ENCODE results near the gene CREBRF.
"Not testable (repeated sequence)": the region's sequence is repeated elsewhere in the genome, so short reads cannot be mapped to it uniquely, and the experiment has no call there.

Gene CREBRF, protein sequence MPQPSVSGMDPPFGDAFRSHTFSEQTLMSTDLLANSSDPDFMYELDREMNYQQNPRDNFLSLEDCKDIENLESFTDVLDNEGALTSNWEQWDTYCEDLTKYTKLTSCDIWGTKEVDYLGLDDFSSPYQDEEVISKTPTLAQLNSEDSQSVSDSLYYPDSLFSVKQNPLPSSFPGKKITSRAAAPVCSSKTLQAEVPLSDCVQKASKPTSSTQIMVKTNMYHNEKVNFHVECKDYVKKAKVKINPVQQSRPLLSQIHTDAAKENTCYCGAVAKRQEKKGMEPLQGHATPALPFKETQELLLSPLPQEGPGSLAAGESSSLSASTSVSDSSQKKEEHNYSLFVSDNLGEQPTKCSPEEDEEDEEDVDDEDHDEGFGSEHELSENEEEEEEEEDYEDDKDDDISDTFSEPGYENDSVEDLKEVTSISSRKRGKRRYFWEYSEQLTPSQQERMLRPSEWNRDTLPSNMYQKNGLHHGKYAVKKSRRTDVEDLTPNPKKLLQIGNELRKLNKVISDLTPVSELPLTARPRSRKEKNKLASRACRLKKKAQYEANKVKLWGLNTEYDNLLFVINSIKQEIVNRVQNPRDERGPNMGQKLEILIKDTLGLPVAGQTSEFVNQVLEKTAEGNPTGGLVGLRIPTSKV

DNA sequence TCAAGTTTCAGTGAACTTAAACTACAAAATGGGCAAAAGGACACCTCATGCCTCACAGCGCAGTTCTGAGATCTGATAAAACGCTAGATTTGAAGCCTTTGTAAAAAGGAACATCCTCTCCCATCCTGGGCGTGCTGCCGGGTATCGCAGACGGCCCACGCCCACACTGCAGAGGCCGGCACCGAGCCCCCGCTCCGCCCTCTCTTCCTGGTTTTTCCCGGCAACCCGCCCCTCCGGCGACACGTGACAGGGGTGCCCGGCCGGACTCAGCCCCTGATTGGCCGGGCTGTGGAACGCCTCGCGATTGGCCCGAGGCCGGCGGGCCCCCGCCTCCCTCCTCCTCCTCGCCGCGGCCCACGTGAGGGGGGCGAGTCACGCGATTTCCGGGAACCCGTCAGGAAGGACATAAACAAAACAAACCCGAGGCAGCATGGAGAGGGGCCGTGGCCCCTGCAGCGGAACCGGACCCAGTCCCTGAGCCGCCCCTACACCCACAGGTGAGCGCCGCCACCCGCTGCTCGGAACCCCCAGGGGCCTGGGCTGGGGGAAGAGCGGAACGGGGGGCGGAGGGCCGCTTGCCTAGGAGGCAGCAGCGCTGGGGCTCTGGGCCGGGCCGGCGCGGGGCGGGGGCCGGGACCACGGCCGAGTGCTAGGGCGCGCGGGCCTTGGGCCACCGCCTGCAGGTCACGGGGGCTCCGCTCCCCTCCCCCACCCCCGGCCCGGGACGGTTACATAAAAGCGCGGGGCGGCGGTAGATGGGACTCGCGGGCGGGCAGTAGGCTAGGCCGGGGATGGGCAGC lies at the start of gene CREBRF:
TSS of gene CREBRF (plus strand) at position 370 of the 800 bp plus-strand sequence. CDS start 24,424 bp downstream, outside the sequence.
- peak; percentile 94 for DNase-seq (ENCODE audit: low read depth)

DNA sequence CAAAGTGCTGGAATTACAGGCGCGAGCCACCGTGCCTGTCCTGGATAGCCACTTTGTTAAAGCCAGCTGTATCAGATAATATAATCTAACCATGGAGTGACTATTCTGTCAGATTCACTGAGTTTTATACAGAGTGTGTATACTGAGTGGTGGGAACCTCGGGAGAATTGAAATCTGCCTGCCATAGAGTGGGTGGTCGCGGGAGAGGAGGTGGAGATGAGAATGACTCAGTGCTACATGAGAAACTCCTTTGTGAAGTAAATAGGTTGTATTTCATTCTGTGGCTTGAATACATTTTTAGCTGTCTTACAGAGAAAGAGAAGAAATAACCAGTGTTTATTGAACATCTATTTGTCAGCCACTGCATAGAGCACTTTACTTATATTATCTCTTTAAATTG lies 46.1 kb upstream of the CREBRF start:
- no peak for DNase-seq (ENCODE audit: low read depth)

DNA sequence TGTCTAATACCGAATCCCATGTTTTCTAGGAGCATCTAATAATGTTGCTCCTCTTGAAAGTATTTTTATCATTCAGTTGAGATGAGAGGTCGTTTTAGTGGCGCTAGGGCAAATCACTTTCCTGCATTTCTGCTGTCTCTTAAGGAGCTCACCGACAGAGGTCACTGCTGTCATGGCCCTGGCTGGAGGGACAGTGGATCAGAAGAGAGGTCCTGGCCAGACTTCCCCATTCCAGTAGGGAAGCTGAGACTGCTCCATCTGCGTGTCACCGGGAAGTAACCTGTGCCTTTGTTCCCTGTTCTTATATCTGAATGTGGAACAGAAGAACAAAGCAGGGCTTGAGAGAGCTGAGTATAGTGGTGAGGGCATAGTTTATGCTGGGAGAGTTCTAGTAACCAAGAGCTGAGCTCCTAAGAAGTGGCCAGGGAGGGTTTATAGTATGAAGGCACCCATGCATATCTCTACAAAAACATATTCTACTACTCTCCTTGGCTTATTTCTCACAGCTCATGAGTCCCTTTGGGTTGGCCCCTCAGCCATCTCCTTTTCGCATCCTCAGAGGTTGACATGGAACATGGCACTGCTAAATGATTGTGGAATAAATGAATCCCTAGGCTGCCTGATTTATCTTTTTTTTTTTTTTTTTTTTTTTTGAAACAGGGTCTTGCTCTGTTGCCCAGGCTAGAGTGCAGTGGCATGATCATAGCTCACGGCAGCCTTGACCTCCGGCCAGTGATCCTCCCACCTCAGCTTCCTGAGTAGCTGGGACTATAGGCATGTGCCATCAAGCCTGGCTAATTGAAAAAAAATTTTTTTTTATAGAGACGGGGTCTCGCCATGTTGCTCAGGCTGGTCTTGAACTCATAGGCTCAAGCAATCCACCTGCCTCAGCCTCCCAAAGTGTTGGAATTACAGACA lies 45.3 kb upstream of the CREBRF start:
- DNase-seq (ENCODE audit: low read depth): no peak

DNA sequence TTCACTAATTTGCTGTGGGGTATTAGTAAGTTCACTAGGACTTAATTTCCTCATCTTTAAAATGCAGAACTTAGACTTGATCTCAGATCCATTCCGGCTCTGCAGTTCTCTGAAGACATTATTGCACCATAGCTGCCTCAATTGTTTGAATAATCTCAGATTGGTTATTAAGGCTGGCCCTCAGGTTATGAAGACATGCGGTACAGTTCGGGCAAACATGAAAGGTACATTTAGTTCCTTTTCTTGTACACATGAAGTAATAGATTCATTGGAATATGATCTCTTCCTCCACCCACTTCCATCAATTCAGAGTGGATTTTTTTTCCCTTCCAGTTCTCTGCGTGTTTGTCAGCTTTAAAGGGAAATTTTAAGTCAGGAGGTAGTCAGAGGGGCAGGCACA lies 44.6 kb upstream of the CREBRF start:
- DNase-seq (ENCODE audit: low read depth): no peak

DNA sequence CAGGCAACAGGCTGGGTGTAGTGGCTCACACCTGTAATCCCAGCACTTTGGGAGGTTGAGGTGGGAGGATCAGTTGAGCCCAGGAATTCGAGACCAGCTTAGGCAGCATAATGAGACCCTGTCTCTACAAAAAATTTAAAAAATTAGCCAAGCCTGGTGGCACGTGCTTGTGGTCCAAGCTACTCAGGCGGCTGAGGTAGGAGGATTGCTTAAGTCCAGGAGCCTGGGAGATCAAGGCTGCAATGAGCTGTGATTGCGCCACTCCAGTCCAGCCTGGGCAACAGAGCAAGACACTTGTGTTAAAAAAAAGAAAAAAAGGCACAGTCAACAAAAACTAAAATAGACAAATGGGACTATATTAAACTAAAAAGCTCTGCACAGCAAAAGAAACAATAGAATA lies 43.3 kb upstream of the CREBRF start:
- no peak for DNase-seq (ENCODE audit: low read depth)

DNA sequence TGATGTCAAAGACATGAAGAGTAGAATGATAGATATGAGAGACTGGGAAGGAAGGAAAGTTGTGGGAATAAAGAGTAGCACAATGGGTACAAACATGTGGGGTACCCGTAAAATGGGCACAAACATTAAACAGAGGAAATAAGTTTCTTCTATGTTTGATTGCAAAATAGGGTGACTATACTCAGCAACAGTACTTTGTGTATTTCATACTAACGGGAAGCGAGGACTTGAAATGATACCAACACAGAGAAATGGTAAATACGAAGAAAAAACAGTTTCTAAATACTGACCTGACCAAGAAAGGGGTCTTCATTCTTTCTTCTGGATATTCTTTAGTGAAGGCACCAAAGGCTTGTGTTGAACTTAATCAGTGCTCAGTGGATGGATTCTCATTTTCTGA lies 41.5 kb upstream of the CREBRF start:
- DNase-seq (ENCODE audit: low read depth): no peak

DNA sequence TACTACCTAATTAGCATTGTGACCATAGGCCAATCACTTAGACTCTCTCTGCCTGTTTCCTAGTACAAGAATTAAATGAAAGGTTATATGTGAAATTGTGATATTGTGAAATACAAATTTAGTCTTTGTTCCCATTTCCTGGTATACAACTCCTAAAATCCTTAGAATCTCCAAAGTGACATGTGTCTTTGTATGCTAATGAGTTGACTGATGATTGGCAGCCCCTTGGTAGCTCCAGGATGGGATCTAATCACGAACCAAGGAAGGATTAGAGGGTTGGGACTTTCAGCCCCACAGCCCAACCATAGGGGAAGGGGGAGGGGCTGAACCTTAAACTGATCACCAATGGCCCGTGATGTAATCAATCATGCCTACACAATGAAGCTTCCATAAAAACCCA lies 41.0 kb upstream of the CREBRF start:
- DNase-seq (ENCODE audit: low read depth): no peak

DNA sequence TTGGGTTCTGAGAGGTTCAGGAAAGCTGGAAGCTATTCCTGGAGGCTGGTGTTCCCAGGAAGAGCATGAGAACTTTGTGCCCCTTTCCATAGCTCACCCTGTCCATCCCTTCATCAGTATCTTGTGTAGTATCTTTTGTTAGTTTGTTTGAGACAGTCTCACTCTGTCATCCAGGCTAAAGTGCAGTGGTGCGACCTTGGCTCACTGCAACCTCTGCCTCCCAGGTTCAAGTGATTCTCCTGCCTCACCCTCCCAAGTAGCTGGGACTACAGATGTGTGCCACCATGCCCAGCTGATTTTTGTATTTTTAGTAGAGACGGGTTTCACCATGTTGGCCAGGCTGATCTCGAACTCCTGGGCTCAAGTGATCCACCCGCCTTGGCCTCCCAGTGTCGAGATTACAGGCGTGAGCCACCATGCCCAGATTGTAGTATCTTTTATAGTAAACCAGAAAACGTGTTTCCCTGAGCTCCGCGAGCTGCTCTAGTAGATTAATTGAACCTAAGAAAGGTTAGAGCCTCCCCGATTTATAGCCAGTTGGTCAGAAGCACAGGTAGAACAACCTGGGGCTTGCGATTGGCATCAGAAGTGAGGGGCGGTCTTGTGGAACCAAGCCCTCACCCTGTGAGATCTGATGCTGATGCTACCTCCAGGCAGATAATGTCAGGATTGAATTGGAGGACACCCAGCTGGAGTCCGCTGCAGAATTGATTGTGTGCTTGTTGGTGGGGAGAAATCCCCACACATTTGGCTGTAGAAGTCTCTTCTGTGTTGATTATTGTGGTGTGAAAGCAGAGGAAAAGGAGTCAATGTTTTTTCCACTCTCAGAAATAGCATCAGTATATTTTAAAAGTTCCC lies 40.3 kb upstream of the CREBRF start:
- no peak for DNase-seq (ENCODE audit: low read depth)

DNA sequence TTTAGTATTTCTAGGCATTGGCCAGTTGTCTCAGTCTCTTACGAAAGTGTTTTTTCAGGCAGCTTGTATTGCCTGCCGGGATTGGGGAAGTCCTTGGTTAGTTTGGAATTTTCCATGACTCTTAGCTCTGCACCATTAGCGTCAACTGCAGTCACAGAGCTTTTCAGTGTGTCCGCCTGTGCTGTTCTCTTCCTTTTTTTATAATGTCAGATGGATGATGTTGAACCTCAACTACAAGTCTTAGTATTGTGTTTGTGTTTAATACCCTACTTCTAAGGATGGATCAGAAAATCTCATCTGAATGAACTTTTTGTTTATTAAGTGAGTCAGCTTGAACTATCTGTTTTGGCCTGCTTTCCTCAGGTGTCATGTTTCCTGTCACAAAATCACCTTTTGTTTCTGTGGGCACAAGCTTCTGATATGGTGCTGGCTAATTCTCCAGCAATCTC lies 39.5 kb upstream of the CREBRF start:
- peak; percentile 86 for DNase-seq (ENCODE audit: low read depth)

DNA sequence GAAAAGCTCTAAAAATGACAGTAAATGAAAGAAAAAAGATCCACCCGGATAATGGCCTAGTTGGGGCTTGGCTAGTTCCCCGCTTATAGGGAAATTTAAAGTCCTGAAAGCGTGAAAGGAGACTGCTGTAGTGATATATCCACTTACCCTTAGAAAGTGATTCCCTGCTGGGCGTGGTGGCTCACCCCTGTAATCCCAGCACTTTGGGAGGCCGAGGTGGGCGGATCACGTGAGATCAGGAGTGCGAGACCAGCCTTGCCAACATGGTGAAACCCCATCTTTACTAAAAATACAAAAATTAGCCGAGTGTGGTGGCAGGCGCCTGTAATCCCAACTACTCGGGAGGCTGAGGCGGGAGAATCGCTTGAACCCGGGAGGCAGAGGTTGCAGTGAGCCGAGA lies 39.1 kb upstream of the CREBRF start:
- DNase-seq (ENCODE audit: low read depth): not testable (repeated sequence)

DNA sequence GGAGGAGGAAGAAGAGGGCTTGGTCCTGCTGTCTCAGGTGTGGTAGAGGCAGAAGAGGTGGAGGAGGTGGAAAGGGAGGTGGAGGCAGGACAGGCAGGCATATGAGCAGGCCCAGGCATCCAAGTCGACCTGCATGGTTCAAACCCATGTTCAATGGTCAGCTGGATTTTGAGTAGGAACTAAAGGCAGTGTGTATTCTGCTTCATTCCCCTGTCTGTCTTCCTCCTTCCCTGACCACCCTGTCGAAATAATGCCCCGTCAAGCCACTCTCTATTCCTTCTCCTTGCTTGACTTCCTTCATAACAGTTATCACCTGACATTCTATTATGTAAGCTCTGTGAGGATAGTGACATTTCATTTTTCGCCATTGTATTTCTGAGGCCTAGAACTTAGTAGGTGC lies 37.8 kb upstream of the CREBRF start:
- no peak for DNase-seq (ENCODE audit: low read depth)

DNA sequence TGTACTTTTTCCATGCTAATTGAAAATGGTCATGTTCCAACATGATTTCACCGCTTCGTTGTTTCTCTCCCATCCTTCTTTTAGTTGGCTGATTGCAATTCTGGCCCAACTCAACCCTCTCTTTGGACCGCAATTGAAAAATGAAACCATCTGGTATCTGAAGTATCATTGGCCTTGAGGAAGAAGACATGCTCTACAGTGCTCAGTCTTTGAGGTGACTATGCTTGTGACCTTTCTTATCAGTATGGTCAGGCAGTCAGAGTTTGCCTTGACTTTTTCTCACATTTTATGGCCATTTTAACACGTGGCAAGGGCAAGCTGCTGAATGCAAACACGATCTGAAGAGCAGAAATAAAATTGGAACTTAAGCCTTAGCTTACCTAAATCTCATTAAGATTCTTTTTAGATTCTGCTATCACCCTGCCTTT lies 36.0 kb upstream of the CREBRF start:
- no peak for DNase-seq (ENCODE audit: low read depth)

DNA sequence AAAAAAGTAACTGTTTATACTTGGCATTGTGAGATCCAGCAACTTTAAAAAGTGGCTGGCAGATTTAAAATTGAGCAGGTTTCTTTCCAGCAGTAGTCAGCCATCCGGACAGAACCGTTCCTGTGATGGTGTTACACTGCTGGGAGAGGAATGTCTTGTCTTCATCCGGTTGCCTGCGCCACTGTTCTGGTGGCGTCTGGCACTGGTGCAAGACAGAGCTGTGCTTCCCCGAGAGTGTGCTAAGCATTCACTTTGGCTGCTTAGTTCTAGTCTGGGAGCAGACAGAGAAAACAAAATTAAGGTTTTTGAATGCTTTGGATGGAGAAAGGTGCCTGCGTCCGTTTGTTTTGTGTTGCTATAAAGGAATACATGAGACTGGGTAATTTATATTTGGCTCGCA lies 35.5 kb upstream of the CREBRF start:
- DNase-seq (ENCODE audit: low read depth): no peak

DNA sequence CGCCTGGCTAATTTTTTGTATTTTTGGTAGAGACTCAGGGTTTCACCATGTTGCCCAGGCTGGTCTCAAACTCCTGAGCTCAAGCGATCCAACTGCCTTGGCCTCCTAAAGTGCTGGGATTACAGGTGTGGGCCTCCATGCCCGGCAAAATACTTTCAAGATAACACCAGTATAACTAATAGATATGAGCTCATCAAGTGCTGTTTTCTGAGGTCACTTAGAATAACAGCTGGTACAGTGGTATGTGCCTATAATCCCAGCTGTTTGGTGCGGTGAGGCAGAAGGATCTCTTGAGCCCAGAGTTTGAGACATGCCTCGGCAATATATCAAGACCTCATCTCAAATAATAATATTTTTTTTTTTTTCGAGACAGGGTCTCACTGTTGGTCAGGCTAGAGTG lies 30.5 kb upstream of the CREBRF start:
- DNase-seq (ENCODE audit: low read depth): no peak

DNA sequence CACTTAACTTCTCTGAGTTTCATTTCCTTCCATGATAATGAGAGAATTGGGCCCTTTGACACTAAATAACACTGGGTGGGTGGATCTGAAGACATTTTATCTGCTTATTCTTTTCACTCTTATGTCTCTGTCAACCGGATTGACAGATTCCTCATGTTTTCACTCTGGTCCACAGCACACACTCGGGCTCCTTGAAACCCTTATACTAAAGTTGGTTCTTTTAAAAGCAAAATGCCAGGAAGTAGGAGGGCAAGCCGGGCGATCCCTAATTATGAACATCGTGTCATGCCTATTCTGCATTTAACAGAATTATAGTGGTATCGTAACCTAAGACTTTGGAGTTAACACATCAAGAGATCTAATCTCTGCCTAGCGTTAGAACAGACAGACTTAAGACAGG lies 28.2 kb upstream of the CREBRF start:
- no peak for DNase-seq (ENCODE audit: low read depth)

DNA sequence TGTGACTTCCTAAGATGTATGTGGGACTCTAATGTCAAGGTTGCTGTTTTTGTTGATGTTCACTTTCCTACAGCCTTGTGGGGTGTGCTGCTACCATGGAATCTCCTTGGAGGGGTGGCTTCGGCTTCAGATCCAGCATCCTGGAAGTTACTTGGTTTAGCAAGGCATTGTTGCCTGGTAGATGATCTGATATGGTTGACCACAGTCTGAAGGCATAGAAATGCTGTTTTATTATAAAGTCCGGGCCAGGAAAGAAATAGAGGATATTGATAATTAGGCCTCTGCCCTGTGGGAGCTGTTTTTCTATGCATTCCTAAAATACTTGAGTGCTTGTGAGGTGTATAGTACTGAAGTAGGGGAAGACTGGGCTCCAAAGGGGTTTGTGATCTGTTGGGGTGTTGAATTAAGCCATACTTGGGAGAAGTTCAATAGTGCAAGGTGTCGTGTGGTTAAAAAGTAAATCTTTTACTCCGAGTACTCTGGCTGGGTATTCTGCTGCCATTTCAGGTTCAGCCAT lies 27.3 kb upstream of the CREBRF start:
- no peak for DNase-seq (ENCODE audit: low read depth)

DNA sequence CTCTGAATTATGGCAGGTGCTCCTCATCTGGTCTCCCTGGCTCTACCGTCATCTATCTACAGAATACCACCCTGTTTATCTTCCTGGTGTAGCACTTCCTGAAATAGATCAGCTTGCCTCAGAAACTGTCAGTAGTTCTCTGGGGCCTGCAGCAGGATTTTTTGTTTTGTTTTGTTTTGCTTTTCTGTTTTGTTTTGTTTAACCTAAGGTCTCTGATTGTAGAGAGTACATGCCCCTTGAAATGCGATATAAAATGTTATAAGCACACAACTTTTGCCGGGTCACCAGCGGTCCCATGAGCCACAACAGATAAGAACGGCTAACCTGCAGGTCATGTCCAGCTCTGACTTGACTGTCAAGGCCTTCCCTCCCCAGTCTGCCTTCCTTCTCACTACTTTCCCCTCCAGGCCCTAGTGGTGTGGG lies 26.6 kb upstream of the CREBRF start:
- no peak for DNase-seq (ENCODE audit: low read depth)

DNA sequence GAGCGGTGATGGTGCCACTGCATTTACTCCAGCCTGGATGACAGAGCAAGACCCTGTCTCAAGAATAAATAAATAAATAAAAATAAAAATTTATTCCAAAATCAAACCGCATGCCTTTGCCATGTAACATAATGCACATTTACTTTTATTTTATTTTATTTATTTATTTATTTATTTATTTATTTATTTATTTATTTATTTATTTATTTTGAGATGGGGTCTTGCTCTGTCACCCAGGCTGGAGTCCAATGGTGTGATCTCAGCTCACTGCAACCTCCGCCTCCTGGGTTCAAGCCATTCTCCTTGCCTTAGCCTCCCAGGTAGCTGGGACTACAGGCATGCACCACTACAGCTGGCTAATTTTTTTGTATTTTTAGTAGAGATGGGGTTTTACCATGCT lies 24.1 kb upstream of the CREBRF start:
- not testable (repeated sequence) for DNase-seq (ENCODE audit: low read depth)

DNA sequence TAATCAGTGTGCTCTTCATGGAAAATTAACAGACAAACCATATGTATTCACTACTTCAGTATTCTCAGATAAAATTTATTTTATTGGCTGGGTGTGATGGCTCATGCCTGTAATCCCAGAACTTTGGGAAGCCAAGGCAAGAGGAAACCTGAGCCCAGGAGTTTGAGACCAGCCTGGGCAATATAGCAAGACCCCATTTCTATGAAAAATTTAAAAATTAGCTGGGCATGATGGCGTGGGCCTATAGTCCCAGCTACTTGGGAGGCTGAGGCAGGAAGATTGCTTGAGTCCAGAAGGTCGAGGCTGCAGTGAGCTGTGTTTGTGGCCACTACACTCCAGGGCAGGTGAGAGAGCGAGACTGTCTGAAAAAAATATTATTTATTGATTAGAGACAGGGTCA lies 23.4 kb upstream of the CREBRF start:
- DNase-seq (ENCODE audit: low read depth): no peak

DNA sequence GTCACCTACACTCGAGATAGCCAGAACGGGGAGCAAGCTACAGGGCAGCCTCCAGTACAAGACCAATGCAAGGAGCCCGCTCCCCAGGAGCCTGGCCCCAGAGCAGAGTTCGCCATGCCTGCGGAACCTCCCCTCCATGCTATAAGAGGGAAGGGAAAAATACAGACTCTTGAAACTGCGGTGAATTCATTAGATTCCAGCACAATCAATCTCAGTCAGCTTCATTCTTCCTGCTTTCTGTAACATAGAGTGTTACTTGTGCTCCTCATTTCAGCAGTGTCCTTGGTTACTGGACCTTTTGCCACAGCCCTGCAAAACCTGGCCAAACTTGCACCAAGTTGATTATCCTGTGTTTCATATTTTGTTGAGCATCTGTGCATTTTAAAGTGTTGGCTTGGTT lies 22.2 kb upstream of the CREBRF start:
- DNase-seq (ENCODE audit: low read depth): no peak
